ENCODE results near the gene RXFP2. TPM values are rescaled to one million over a fixed set of nuclear protein-coding genes. Genes with fewer than 3 reads are reported as not detected.

The RXFP2 gene
- total and polyA plus RNA-seq, 2 donors (not counting 3 experiments of a cell fraction or from before 2014, with no cell fraction given) = not detected

GRCh38 chr13:31851216-31851615, 111.9 kb downstream of the RXFP2 start:
- Histone ChIP-seq H3K36me3 (ENCODE audit: control insufficient read depth in 2 of 2, extremely low read depth in 1 of 2, insufficient read depth in 2 of 2, low read length in 2 of 2) (no peaks in the 10 kb centered on the region), H4K20me1 (replicated peaks; ENCODE audit: control insufficient read depth, extremely low read depth, insufficient read depth, low read length) (no peaks in the 10 kb centered on the region), H3K27ac (ENCODE audit: insufficient read depth, low read depth, low read length) (no peak overlapping the region), H3K9me3 (replicated peaks; ENCODE audit: control insufficient read depth, insufficient read depth, low read length) (no peaks in the 10 kb centered on the region), H3K9me1 (replicated peaks; ENCODE audit: control insufficient read depth, extremely low read depth, insufficient read depth, low read length) (no peaks in the 10 kb centered on the region), H3K79me2 (ENCODE audit: control insufficient read depth, insufficient read depth, low read length) (no peaks in the 10 kb centered on the region), H3K27me3 (ENCODE audit: control insufficient read depth in 2 of 2, insufficient read depth in 2 of 2, low read length in 2 of 2) (peaks cover 26 to 38% of the 10 kb centered on the region in 2 experiments), H3K4me1 (ENCODE audit: control insufficient read depth, extremely low read depth, insufficient read depth, low read length) (peaks cover 4% of the 10 kb centered on the region), H2AFZ (ENCODE audit: low read depth, low read length) (no peak overlapping the region), H3K4me3 (replicated peaks in 1 of 3; ENCODE audit: insufficient read depth in 1 of 3, low read depth in 1 of 3, low read length in 3 of 3) (no peak overlapping the region), H3K4me2 (ENCODE audit: insufficient read depth, low read length) (no peak overlapping the region), H3K9ac (replicated peaks; ENCODE audit: extremely low read depth, insufficient read depth, low read length) (no peak overlapping the region)
- POLR2A ChIA-PET = no interaction called here
- TF ChIP-seq POLR2A (IDR thresholded peaks at IDR 0.05; ENCODE audit: low read depth, low read length) = no peak
- TF ChIP-seq GATA2 (IDR thresholded peaks at IDR 0.05; ENCODE audit: insufficient read depth, insufficient read length, low read depth, low read length) = no peak
- TF ChIP-seq, protein P1, sequence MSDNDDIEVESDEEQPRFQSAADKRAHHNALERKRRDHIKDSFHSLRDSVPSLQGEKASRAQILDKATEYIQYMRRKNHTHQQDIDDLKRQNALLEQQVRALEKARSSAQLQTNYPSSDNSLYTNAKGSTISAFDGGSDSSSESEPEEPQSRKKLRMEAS (IDR thresholded peaks at IDR 0.05; ENCODE audit: insufficient read depth, insufficient read length) = no peak
- TF ChIP-seq CTCF (IDR thresholded peaks at IDR 0.05; ENCODE audit: extremely low read depth in 1 of 2, insufficient read depth in 1 of 2, low read depth in 1 of 2, low read length in 2 of 2) = no peak
- no peak for TF ChIP-seq EZH2 (IDR thresholded peaks at IDR 0.05; ENCODE audit: borderline replicate concordance, low read depth, low read length, severe bottlenecking)
- TF ChIP-seq FOS (IDR thresholded peaks at IDR 0.05; ENCODE audit: borderline replicate concordance, insufficient read depth, low read length) = no peak
- no peak for TF ChIP-seq JUN (IDR thresholded peaks at IDR 0.05; ENCODE audit: borderline replicate concordance, insufficient read depth, insufficient read length, low read depth)
- TF ChIP-seq POLR2AphosphoS5 (IDR thresholded peaks at IDR 0.05; ENCODE audit: insufficient read depth, low read depth, low read length) = no peak
- no peak for TF ChIP-seq MYC (IDR thresholded peaks at IDR 0.05; ENCODE audit: low read depth, low read length)
- DNase-seq (ENCODE audit: low read depth, low spot score) = no peak
- dilution Hi-C loops (cut with MboI; ENCODE audit: extremely low pct_ligation_motif_present, low sequenced_read_pairs) (no loop called here), intact Hi-C loops (cut with micrococcal nuclease) (no loop called here)
- CTCF ChIA-PET = no interaction called here
- no TSS peak for BruUV-seq (replicated peaks)
- no peak for FAIRE-seq

Measured in endothelial cell of umbilical vein (primary cell).